Psoas muscle (tissue), 8 donors: Measurements from ENCODE around the gene SPTA1. TPM values are rescaled to one million over a fixed set of nuclear protein-coding genes. Genes with fewer than 3 reads are reported as not detected.

ENCODE experiments used
- ATAC-seq, 4 donors: fragments of 200-7000 bp; cut with Tn5 transposase; one replicate each; pipeline ENCODE4 v1.9.1; 2020; ENCODE audit warnings: moderate library complexity in 3 of 4, mild to moderate bottlenecking in 2 of 4
- DNase-seq, 2 donors: peaks; one replicate each; pipeline ENCODE4 v3.0.0-alpha.2; 2020
- H3K27ac ChIP-seq: fragments of 200-600 bp; one replicate; pipeline ENCODE4 v1.8.0; 2022
- H3K27me3 ChIP-seq, 3 donors: fragments of 200-600 bp in 1 of 3; one replicate each; pipeline versions ENCODE4 v1.6.1 to v1.8.0; 2013 to 2022; ENCODE audit warnings: low read length in 2 of 3, mild to moderate bottlenecking in 2 of 3, moderate library complexity in 1 of 3; ENCODE audit not compliant: insufficient read depth in 3 of 3
- H3K36me3 ChIP-seq, 2 donors: fragments of 200-600 bp in 1 of 2; one replicate each; pipeline versions ENCODE4 v1.6.1 to v1.8.0; 2013 to 2022; ENCODE audit warnings: low read depth in 1 of 2, mild to moderate bottlenecking in 1 of 2, moderate library complexity in 1 of 2; ENCODE audit not compliant: insufficient read depth in 1 of 2
- H3K4me1 ChIP-seq: fragments of 200-600 bp; one replicate; pipeline ENCODE4 v1.8.0; 2022
- H3K4me3 ChIP-seq: fragments of 200-600 bp; one replicate; pipeline ENCODE4 v1.8.0; 2022; ENCODE audit warnings: mild to moderate bottlenecking
- H3K9me3 ChIP-seq: fragments of 200-600 bp; one replicate; pipeline ENCODE4 v1.8.0; 2022
- WGBS, 3 donors: extraction: QIAGEN DNeasy Blood & Tissue Kit; methylation state at CpG; one replicate each; pipeline versions ENCODE4 v1.1.6 to v1.1.7; 2013; 5-methylcytosine and 5-hydroxymethylcytosine counted together
- intact Hi-C, 2 donors: fragments of 100-400 bp; cut with DNase I; formaldehyde crosslinking; loops; one replicate each; pipeline versions ENCODE4 v1.11.0 to v1.14.2; 2022
- polyA plus RNA-seq, 3 donors: library from polyadenylated mRNA; stranded (reverse); fragments of 200-250 nt; gene quantifications; one replicate each; pipeline ENCODE4 v1.2.3, GENCODE V29; 2013
- total RNA-seq, 4 donors: library from RNA; stranded (reverse); fragmentation: NEBNext Ultra II Directional in 2 of 4; extraction: Animal tissue kit (Norgen Biotek cat#: 25700) in 2 of 4; gene quantifications; one replicate each; pipeline versions ENCODE4 v1.2.1 to v1.2.4, GENCODE V29; 2021 to 2023
- TF ChIP-seq, protein P1 (sequence below): fragments of 200-600 bp; IDR thresholded peaks from one replicate; pipeline ENCODE4 v1.8.0; 2022; ENCODE audit warnings: antibody characterized with exemption
- donor health status: healthy with polysubstance abuse.
- donor health status: DM: no; HTN: no; CAD: no; lungs with moderate emphysema.
- donor health status: Bipolar disorder and iron deficiency.
- donor health status: healthy.
- donor health status: DM: yes; HTN: yes; CAD: no.
- donor health status: DM: no; HTN: no; CAD: no.
- donor health status: DM: no; HTN: no; CAD: no.
- donor health status: DM: yes; HTN: yes; CAD: no.

Gene SPTA1
- total and polyA plus RNA-seq, 7 donors = 0.05 to 0.74 (median 0.14) TPM; not detected in 2

DNA sequence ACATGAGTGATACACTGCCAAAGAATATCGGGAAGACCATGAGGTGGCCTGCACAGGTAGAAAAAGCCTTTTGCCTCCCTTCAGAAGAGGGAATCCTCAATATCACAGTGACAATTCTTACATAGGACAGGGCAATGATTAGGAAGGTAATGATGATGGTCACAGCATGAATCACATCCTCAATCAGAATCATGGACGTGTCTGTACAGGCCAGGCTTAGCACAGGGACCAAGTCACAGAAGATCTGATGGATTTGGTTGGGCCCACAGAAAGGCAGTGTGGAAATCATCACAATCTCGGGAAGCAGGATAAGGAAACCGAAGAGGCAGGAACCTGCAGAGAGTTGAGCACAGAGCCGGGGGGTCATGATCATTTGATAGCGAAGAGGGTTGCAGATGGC, 30.8 kb upstream of the SPTA1 start:
- intact Hi-C loops = no loop called here
- ATAC-seq (no peak), DNase-seq (no peak)
- WGBS, 3 donors = 74 to 79% (median 75%) methylated on average over 6 of the region's 6 CpGs
- H3K9me3 ChIP-seq = no peaks in the 10 kb centered on the region
- no peaks in the 10 kb centered on the region for H3K4me1 ChIP-seq
- H3K27ac ChIP-seq = no peak overlapping the region
- no peak overlapping the region for H3K4me3 ChIP-seq
- TF ChIP-seq, protein P1, sequence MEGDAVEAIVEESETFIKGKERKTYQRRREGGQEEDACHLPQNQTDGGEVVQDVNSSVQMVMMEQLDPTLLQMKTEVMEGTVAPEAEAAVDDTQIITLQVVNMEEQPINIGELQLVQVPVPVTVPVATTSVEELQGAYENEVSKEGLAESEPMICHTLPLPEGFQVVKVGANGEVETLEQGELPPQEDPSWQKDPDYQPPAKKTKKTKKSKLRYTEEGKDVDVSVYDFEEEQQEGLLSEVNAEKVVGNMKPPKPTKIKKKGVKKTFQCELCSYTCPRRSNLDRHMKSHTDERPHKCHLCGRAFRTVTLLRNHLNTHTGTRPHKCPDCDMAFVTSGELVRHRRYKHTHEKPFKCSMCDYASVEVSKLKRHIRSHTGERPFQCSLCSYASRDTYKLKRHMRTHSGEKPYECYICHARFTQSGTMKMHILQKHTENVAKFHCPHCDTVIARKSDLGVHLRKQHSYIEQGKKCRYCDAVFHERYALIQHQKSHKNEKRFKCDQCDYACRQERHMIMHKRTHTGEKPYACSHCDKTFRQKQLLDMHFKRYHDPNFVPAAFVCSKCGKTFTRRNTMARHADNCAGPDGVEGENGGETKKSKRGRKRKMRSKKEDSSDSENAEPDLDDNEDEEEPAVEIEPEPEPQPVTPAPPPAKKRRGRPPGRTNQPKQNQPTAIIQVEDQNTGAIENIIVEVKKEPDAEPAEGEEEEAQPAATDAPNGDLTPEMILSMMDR = no peak
- no peaks in the 10 kb centered on the region for H3K27me3 ChIP-seq
- no peaks in the 10 kb centered on the region for H3K36me3 ChIP-seq

DNA sequence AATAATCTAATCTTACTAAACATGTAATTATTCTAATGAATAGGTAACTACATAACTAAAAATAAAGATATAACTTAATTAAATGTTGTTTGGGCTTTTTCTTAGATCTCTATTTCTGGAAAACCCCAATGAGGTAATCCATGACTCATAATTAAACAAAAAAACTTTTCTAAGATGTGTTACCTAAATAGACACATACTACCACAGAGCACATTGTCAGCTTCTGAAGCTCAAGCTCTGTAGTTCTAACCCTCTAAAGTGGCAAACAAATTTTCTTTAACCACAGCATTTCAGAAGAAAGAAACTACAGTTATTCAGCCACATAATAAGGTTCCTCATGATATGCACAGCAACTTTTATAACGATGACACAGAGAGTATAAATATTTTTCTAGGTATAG, 29.8 kb upstream of the SPTA1 start:
- H3K27ac ChIP-seq = no peak overlapping the region
- ATAC-seq (no peak), DNase-seq (no peak)
- H3K36me3 ChIP-seq = no peaks in the 10 kb centered on the region
- no peaks in the 10 kb centered on the region for H3K4me1 ChIP-seq
- H3K4me3 ChIP-seq = no peak overlapping the region
- intact Hi-C loops = no loop called here
- TF ChIP-seq, protein P1 = no peak
- H3K9me3 ChIP-seq = no peaks in the 10 kb centered on the region
- WGBS, 3 donors = 75 to 93% (median 84%) methylated on average over 1 of the region's 1 CpG
- no peaks in the 10 kb centered on the region for H3K27me3 ChIP-seq

DNA sequence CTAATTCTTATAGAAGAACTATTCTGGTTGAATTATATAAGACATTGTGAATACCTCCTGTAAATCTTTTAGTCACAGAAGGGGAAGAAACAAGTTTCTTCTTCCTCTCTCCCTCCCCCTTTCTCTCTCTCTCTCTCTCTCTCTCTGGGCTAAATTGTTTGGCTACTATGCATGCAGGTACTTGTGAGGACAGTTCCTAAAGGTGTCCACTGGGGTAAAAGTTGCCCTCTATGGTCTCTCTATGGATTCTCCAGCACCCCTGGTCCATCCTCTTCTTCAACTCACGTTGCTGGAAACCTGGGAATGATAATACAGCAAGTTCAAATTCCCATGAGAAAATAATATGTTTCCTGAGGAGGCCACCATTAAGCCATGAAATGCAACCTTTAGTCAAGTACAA, 28.2 kb upstream of the SPTA1 start:
- Histone ChIP-seq H3K4me3 (no peak overlapping the region), H3K4me1 (no peaks in the 10 kb centered on the region), H3K27me3 (no peaks in the 10 kb centered on the region), H3K9me3 (no peaks in the 10 kb centered on the region), H3K27ac (no peak overlapping the region), H3K36me3 (no peaks in the 10 kb centered on the region)
- ATAC-seq (no peak), DNase-seq (no peak)
- intact Hi-C loops = no loop called here
- TF ChIP-seq, protein P1 = no peak
- WGBS, 3 donors = 13 to 43% (median 27%) methylated on average over 1 of the region's 1 CpG

DNA sequence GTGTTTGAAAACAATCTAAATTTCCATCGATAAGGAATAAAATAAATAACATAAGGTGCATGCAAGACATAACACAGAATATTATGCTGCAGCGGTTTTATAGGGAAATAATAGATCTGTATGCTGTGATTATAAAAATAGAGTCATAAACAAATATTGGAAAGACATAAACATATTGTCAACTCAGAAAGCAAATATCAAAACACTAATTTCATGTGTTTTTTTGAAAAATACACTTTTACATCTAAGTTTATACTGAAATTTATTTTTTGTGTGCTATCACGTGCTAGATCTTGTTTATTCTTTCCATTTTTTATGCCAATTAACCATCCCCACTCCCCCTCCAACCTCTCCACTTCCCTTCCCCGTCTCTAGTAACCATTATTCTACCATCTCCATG, 24.6 kb upstream of the SPTA1 start:
- WGBS, 3 donors = 51 to 61% (median 52%) methylated on average over 4 of the region's 4 CpGs
- H3K9me3 ChIP-seq = no peaks in the 10 kb centered on the region
- H3K4me3 ChIP-seq = no peak overlapping the region
- H3K27me3 ChIP-seq = no peaks in the 10 kb centered on the region
- no peak for ATAC-seq
- intact Hi-C loops = no loop called here
- no peaks in the 10 kb centered on the region for H3K36me3 ChIP-seq
- TF ChIP-seq, protein P1 = no peak
- H3K4me1 ChIP-seq = no peaks in the 10 kb centered on the region
- H3K27ac ChIP-seq = no peak overlapping the region
- no peak for DNase-seq

DNA sequence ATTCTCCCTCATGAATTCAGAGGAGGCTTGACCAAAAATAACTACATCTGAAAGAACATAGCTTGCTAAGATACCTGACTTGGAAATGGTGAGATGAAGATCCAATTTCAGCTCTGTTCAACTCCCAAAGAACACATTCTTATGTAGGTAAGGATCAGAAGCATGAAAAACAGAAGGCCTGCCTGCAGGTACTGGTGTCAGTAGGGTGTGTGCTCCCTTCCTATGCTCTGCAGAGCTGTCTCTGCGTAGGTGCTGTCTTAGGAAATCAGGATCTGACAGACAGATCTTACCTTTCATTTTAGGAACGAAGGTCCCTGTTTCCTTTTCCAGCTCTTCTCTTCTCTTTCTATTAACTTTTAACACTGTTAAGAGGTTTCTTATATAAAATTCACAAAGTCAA, 19.6 kb upstream of the SPTA1 start:
- H3K4me1 ChIP-seq = no peaks in the 10 kb centered on the region
- no peak overlapping the region for H3K27ac ChIP-seq
- intact Hi-C loops = no loop called here
- TF ChIP-seq, protein P1 = no peak
- ATAC-seq (no peak), DNase-seq (no peak)
- 64 to 71% (median 65%) methylated on average over 2 of the region's 2 CpGs for WGBS, 3 donors
- no peaks in the 10 kb centered on the region for H3K9me3 ChIP-seq
- no peaks in the 10 kb centered on the region for H3K36me3 ChIP-seq
- no peak overlapping the region for H3K4me3 ChIP-seq
- H3K27me3 ChIP-seq = no peaks in the 10 kb centered on the region
